GM19023 (cell line): ENCODE data around the gene PRDX2.

Experiments
- ATAC-seq: cut with Tn5 transposase; IDR thresholded peaks from one replicate; pipeline ENCODE4 v1.9.1; 2021; ENCODE audit warnings: mild to moderate bottlenecking, moderate library complexity; ENCODE audit not compliant: unreplicated experiment

The PRDX2 gene

GRCh38 chr19:12792853-12793289 is 8.7 kb downstream of the PRDX2 start:
- no peak for ATAC-seq

GRCh38 chr19:12792051-12792852 is 9.3 kb downstream of the PRDX2 start:
- ATAC-seq = no peak

- ATAC-seq = peak; percentile 28
Observed at GRCh38 chr19:12791345-12792050, 10.1 kb downstream of the PRDX2 start, which contains the start of gene JUNB. JUNB (plus strand) TSS chr19:12791486; CDS start chr19:12791772, 286 bp downstream.

- no peak for ATAC-seq
Observed at GRCh38 chr19:12790628-12791344, 10.8 kb downstream of the PRDX2 start.

- ATAC-seq = peak; percentile 38
Observed at GRCh38 chr19:12789904-12790619, 11.5 kb downstream of the PRDX2 start.

- no peak for ATAC-seq
Observed at GRCh38 chr19:12789098-12789903, 12.3 kb downstream of the PRDX2 start.

- no peak for ATAC-seq
Observed at GRCh38 chr19:12788682-12789097, 12.9 kb downstream of the PRDX2 start.

- no peak for ATAC-seq
Observed at GRCh38 chr19:12788042-12788681, 13.4 kb downstream of the PRDX2 start.

- ATAC-seq = no peak
Observed at GRCh38 chr19:12787458-12787857, 14.1 kb downstream of the PRDX2 start.

GRCh38 chr19:12786952-12787351 is 14.6 kb downstream of the PRDX2 start:
- ATAC-seq = no peak

GRCh38 chr19:12786141-12786870 is 15.3 kb downstream of the PRDX2 start:
- no peak for ATAC-seq

- ATAC-seq = no peak
Observed at GRCh38 chr19:12785431-12786031, 16.1 kb downstream of the PRDX2 start.

- no peak for ATAC-seq
Observed at GRCh38 chr19:12784871-12785430, 16.6 kb downstream of the PRDX2 start.

GRCh38 chr19:12784394-12784870 is 17.2 kb downstream of the PRDX2 start:
- ATAC-seq = no peak

GRCh38 chr19:12783849-12784393 is 17.7 kb downstream of the PRDX2 start:
- no peak for ATAC-seq

- no peak for ATAC-seq
Observed at GRCh38 chr19:12783291-12783848, 18.2 kb downstream of the PRDX2 start.
